ENCODE measurements around the gene ELMO1. TPM values are rescaled to one million over a fixed set of nuclear protein-coding genes. Genes with fewer than 3 reads are reported as not detected.

Gene ELMO1
- total RNA-seq, 1 donor from 2014 or later, result 66.1 TPM

- Mint-ChIP-seq H3K27ac (no peak overlapping the region), H3K4me1 (ENCODE audit: low read depth) (peaks cover 7% of the 10 kb centered on the region), H3K36me3 (ENCODE audit: insufficient read depth) (peaks cover 36% of the 10 kb centered on the region), H3K4me3 (ENCODE audit: low read depth) (no peak overlapping the region), H3K27me3 (no peaks in the 10 kb centered on the region), H3K9me3 (ENCODE audit: low read depth) (peaks cover 11% of the 10 kb centered on the region)
- no peak for TF ChIP-seq CTCF (IDR thresholded peaks at IDR 0.05; ENCODE audit: unreplicated experiment)
- no peak for DNase-seq (ENCODE audit: low spot score, unreplicated experiment)
These were observed 275.0 kb downstream of the ELMO1 start for GRCh38 chr7:37173670-37174069.

- TF ChIP-seq CTCF (IDR thresholded peaks at IDR 0.05; ENCODE audit: unreplicated experiment), result no peak
- Mint-ChIP-seq H3K27me3 (no peaks in the 10 kb centered on the region), H3K36me3 (ENCODE audit: insufficient read depth) (peaks cover 19% of the 10 kb centered on the region), H3K9me3 (ENCODE audit: low read depth) (peaks cover 11% of the 10 kb centered on the region), H3K4me3 (ENCODE audit: low read depth) (no peak overlapping the region), H3K27ac (no peak overlapping the region), H3K4me1 (ENCODE audit: low read depth) (peaks cover 7% of the 10 kb centered on the region)
- no peak for DNase-seq (ENCODE audit: low spot score, unreplicated experiment)
These were observed 286.6 kb downstream of the ELMO1 start for GRCh38 chr7:37162106-37162505.

- Mint-ChIP-seq H3K36me3 (ENCODE audit: insufficient read depth) (peaks cover 21% of the 10 kb centered on the region), H3K9me3 (ENCODE audit: low read depth) (peaks cover 18% of the 10 kb centered on the region), H3K4me1 (ENCODE audit: low read depth) (peaks cover 7% of the 10 kb centered on the region), H3K4me3 (ENCODE audit: low read depth) (no peak overlapping the region), H3K27me3 (no peaks in the 10 kb centered on the region), H3K27ac (peak overlapping the region; percentile 42)
- no peak for TF ChIP-seq CTCF (IDR thresholded peaks at IDR 0.05; ENCODE audit: unreplicated experiment)
- DNase-seq (ENCODE audit: low spot score, unreplicated experiment), result no peak
These were observed 288.0 kb downstream of the ELMO1 start for GRCh38 chr7:37160656-37161055.

- no peak for DNase-seq (ENCODE audit: low spot score, unreplicated experiment)
- peaks cover 24% of the 10 kb centered on the region for H3K9me3 Mint-ChIP-seq (ENCODE audit: low read depth)
- H3K27ac Mint-ChIP-seq, result no peak overlapping the region
- peaks cover 35% of the 10 kb centered on the region for H3K36me3 Mint-ChIP-seq (ENCODE audit: insufficient read depth)
- no peak for TF ChIP-seq CTCF (IDR thresholded peaks at IDR 0.05; ENCODE audit: unreplicated experiment)
- H3K4me1 Mint-ChIP-seq (ENCODE audit: low read depth), result peaks cover 30% of the 10 kb centered on the region
- no peaks in the 10 kb centered on the region for H3K27me3 Mint-ChIP-seq
- H3K4me3 Mint-ChIP-seq (ENCODE audit: low read depth), result no peak overlapping the region
These were observed 295.3 kb downstream of the ELMO1 start for GRCh38 chr7:37153376-37153775.

- Mint-ChIP-seq H3K4me3 (ENCODE audit: low read depth) (no peak overlapping the region), H3K9me3 (ENCODE audit: low read depth) (peaks cover 19% of the 10 kb centered on the region), H3K36me3 (ENCODE audit: insufficient read depth) (peaks cover 32% of the 10 kb centered on the region), H3K27me3 (no peaks in the 10 kb centered on the region), H3K4me1 (ENCODE audit: low read depth) (peaks cover 30% of the 10 kb centered on the region), H3K27ac (peak overlapping the region; percentile 70)
- no peak for DNase-seq (ENCODE audit: low spot score, unreplicated experiment)
- no peak for TF ChIP-seq CTCF (IDR thresholded peaks at IDR 0.05; ENCODE audit: unreplicated experiment)
These were observed 296.8 kb downstream of the ELMO1 start for GRCh38 chr7:37151741-37152413.
